Loucy (cell line): ENCODE results near the gene NRDE2.

Source experiments
- H2AFZ ChIP-seq: fragments of 200-600 bp; sonication (generic); 2 replicates; pipeline ENCODE4 v1.6.0; 2016; ENCODE audit warnings: antibody characterized with exemption, mild to moderate bottlenecking, low read length, moderate library complexity
- H3F3A ChIP-seq: fragments of 200-600 bp; 2 replicates; pipeline ENCODE4 v1.6.0; 2016; ENCODE audit warnings: antibody characterized with exemption, low read depth, mild to moderate bottlenecking
- H3K27me3 ChIP-seq: fragments of 200-600 bp; sonication (generic); 2 replicates; pipeline ENCODE4 v1.6.1; 2014; ENCODE audit warnings: low read length, mild to moderate bottlenecking; ENCODE audit not compliant: insufficient read depth, poor library complexity, severe bottlenecking
- H3K36me3 ChIP-seq: fragments of 200-600 bp; sonication (generic); 2 replicates; pipeline ENCODE4 v1.6.1; 2016; ENCODE audit warnings: low read length; ENCODE audit not compliant: insufficient read depth
- H3K4me1 ChIP-seq: fragments of 200-600 bp; sonication (generic); 2 replicates; pipeline ENCODE4 v1.5.1; 2014; ENCODE audit warnings: low read length, mild to moderate bottlenecking; ENCODE audit not compliant: insufficient read depth, poor library complexity, severe bottlenecking
- H3K4me2 ChIP-seq: fragments of 200-600 bp; sonication (generic); 2 replicates; pipeline ENCODE4 v1.6.0; 2014; ENCODE audit warnings: antibody characterized with exemption, low read length, low read depth, mild to moderate bottlenecking; ENCODE audit not compliant: poor library complexity, severe bottlenecking
- H3K4me3 ChIP-seq: fragments of 200-600 bp; sonication (generic); 2 replicates; pipeline ENCODE4 v1.5.1; 2014; ENCODE audit warnings: low read length, mild to moderate bottlenecking, mixed read lengths; ENCODE audit not compliant: poor library complexity, severe bottlenecking
- H3K79me2 ChIP-seq: fragments of 200-600 bp; sonication (generic); 2 replicates; pipeline ENCODE4 v1.6.1; 2014; ENCODE audit warnings: low read length; ENCODE audit not compliant: insufficient read depth
- H3K9ac ChIP-seq: fragments of 200-600 bp; sonication (generic); 2 replicates; pipeline ENCODE4 v1.6.0; 2014; ENCODE audit warnings: mild to moderate bottlenecking, low read depth, low read length, moderate library complexity; ENCODE audit not compliant: poor library complexity, severe bottlenecking
- H3K9me2 ChIP-seq: fragments of 200-600 bp; sonication (generic); replicated peaks from 2 replicates; pipeline ENCODE4 v1.6.1; 2016; ENCODE audit warnings: low read depth, low read length, mixed read lengths
- H3K9me3 ChIP-seq: fragments of 200-600 bp; sonication (generic); 2 replicates; pipeline ENCODE4 v1.6.1; 2014; ENCODE audit warnings: mild to moderate bottlenecking, antibody characterized with exemption, low read length, low read depth; ENCODE audit not compliant: insufficient read depth
- H4K20me1 ChIP-seq: fragments of 200-600 bp; sonication (generic); 2 replicates; pipeline ENCODE4 v1.6.0; 2014; ENCODE audit warnings: antibody characterized with exemption, low read length, mild to moderate bottlenecking; ENCODE audit not compliant: insufficient read depth, poor library complexity, severe bottlenecking
- EZH2phosphoT487 ChIP-seq: fragments of 200-600 bp; IDR thresholded peaks from 2 replicates; pipeline ENCODE4 v1.6.1; 2018; ENCODE audit warnings: antibody characterized with exemption, mild to moderate bottlenecking, moderate library complexity, borderline replicate concordance
- TF ChIP-seq, protein P1 (sequence below): fragments of 200-600 bp; sonication (generic); conservative IDR thresholded peaks from 2 replicates; pipeline ENCODE4 v1.5.1; 2014; ENCODE audit warnings: mild to moderate bottlenecking, antibody characterized with exemption, low read length

Gene NRDE2

DNA sequence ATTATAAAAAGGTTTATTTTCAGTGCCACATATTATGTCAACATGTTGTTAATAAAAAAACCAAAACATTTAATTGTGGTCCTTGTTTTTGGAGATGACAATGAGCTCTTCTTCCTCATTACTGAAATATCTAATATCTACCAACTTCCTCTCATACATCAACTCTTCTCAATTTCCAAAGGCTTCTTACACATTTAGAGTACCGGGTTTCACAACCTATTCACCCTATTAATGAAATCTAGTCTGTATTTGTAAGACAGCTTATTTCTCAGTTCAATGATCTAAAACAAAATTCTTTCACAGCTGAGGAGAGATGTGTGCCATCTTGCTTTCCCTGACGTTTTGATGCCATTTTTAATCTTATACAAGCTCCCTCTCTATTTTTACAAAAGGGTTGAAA, 14.5 kb downstream of the NRDE2 start:
- Histone ChIP-seq H3K27me3 (no peaks in the 10 kb centered on the region), H3K4me3 (no peak overlapping the region), H3K36me3 (peaks cover 41% of the 10 kb centered on the region; the same call in 1 of the 2 replicates), H3K9me2 (no peaks in the 10 kb centered on the region), H3K9ac (no peak overlapping the region), H3K4me2 (no peak overlapping the region), H4K20me1 (no peaks in the 10 kb centered on the region), H2AFZ (no peak overlapping the region), H3K4me1 (peaks cover 7% of the 10 kb centered on the region), H3K9me3 (no peaks in the 10 kb centered on the region), H3K79me2 (peaks cover 15% of the 10 kb centered on the region), H3F3A (no peaks in the 10 kb centered on the region)
- TF ChIP-seq EZH2phosphoT487: no peak
- TF ChIP-seq, protein P1, sequence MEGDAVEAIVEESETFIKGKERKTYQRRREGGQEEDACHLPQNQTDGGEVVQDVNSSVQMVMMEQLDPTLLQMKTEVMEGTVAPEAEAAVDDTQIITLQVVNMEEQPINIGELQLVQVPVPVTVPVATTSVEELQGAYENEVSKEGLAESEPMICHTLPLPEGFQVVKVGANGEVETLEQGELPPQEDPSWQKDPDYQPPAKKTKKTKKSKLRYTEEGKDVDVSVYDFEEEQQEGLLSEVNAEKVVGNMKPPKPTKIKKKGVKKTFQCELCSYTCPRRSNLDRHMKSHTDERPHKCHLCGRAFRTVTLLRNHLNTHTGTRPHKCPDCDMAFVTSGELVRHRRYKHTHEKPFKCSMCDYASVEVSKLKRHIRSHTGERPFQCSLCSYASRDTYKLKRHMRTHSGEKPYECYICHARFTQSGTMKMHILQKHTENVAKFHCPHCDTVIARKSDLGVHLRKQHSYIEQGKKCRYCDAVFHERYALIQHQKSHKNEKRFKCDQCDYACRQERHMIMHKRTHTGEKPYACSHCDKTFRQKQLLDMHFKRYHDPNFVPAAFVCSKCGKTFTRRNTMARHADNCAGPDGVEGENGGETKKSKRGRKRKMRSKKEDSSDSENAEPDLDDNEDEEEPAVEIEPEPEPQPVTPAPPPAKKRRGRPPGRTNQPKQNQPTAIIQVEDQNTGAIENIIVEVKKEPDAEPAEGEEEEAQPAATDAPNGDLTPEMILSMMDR: no peak

DNA sequence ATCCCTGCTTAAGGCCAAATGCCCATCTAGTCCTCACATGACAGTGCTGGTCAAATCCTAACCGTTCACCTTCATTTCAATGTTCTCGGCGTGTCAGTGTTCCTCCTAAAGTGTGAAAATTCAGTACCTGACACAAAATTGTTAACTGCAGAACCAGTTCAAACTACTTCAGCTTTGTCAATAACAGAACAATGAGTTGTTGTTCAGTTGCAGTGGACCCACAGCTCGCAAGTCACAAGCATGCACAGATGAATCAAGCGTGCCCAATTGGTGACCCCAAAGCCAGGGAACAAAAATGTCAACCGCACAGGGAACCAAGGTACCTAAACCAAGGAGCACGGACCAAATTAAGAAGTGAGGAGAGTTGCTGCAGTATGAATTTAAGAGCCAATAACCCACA, 23.2 kb downstream of the NRDE2 start:
- Histone ChIP-seq H2AFZ (no peak overlapping the region), H3K9me3 (no peaks in the 10 kb centered on the region), H3K36me3 (peaks cover 71% of the 10 kb centered on the region), H3K9ac (no peak overlapping the region), H3K4me3 (no peak overlapping the region), H3K27me3 (no peaks in the 10 kb centered on the region), H3K4me1 (no peaks in the 10 kb centered on the region), H3K79me2 (no peaks in the 10 kb centered on the region), H3F3A (no peaks in the 10 kb centered on the region), H3K9me2 (no peaks in the 10 kb centered on the region), H4K20me1 (no peaks in the 10 kb centered on the region), H3K4me2 (no peak overlapping the region)
- no peak for TF ChIP-seq EZH2phosphoT487
- TF ChIP-seq, protein P1: no peak

DNA sequence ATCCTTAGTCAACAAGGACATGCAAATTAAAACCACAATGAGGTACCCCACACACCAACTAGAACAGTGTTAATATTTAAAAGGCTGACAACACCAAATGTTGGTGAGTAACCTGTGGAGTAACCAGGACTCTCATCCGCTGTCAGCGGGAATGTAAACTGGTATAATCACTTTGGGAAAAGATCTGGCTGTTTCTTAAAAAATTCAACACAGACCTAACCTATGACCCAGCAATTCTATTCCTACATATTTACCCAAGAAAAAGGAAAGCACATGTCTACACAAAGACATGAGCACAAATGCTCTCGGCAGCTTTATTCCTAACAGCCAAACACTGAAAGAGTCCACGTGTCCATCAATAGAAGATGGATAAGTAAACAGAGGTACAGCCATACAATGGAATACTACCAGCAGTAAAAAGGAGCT, 26.6 kb downstream of the NRDE2 start:
- H3K36me3 ChIP-seq: peaks cover 64% of the 10 kb centered on the region
- no peak overlapping the region for H3K9ac ChIP-seq
- H3K79me2 ChIP-seq: no peaks in the 10 kb centered on the region

More for the DNA sequence above, 26.6 kb downstream of the NRDE2 start:
- Histone ChIP-seq H4K20me1 (no peaks in the 10 kb centered on the region), H3K9me2 (no peaks in the 10 kb centered on the region), H3F3A (peaks cover 3% of the 10 kb centered on the region; the same call in 1 of the 2 replicates), H3K27me3 (no peaks in the 10 kb centered on the region), H3K4me1 (no peaks in the 10 kb centered on the region), H3K9me3 (no peaks in the 10 kb centered on the region), H2AFZ (no peak overlapping the region), H3K4me2 (no peak overlapping the region), H3K4me3 (no peak overlapping the region)
- no peak for TF ChIP-seq EZH2phosphoT487
- TF ChIP-seq, protein P1: no peak
